ENCODE results near the gene FBXW7. TPM values are rescaled to one million over a fixed set of nuclear protein-coding genes. Genes with fewer than 3 reads are reported as not detected.

Gene FBXW7
- total RNA-seq, 1 experiment from 2014 or later = 23.0 TPM

GRCh38 chr4:152522754-152523153 lies 13.1 kb downstream of the FBXW7 start:
- Histone ChIP-seq H3K4me1 (ENCODE audit: control insufficient read depth in 1 of 2, insufficient read depth in 2 of 2, low read length in 2 of 2) (0 out of 4 replicates have a peak, but pooled peaks cover 0 to 5% of the 10 kb centered on the region in 2 experiments), H3K9ac (ENCODE audit: low read length) (no peak overlapping the region), H3K4me3 (replicated peaks in 1 of 2; ENCODE audit: low read depth in 1 of 2, low read length in 2 of 2) (no peak overlapping the region), H3K27me3 (ENCODE audit: insufficient read depth, low read length) (no peaks in the 10 kb centered on the region), H3K9me3 (ENCODE audit: control insufficient read depth in 1 of 2, insufficient read depth in 1 of 2, low read depth in 1 of 2, low read length in 2 of 2) (no peaks in the 10 kb centered on the region), H3K4me2 (ENCODE audit: low read length) (no peak overlapping the region), H3K9me2 (ENCODE audit: insufficient read depth) (no peaks in the 10 kb centered on the region), H4K20me1 (ENCODE audit: insufficient read depth) (0 out of 2 replicates have a peak, but pooled peaks cover 3% of the 10 kb centered on the region), H2AFZ (ENCODE audit: low read depth, low read length, poor library complexity, severe bottlenecking) (no peak overlapping the region), H3K27ac (ENCODE audit: low read depth, low read length) (no peak overlapping the region), H3K36me3 (ENCODE audit: control insufficient read depth in 1 of 2, insufficient read depth in 2 of 2, low read length in 2 of 2) (no peaks in the 10 kb centered on the region), H3K79me2 (ENCODE audit: insufficient read depth, low read length) (peaks cover 96% of the 10 kb centered on the region)
- ATAC-seq (no peak), DNase-seq (ENCODE audit: low read depth, low spot score) (no peak)
- CTCF ChIA-PET = interaction anchor here (1.1 kb wide), 1 partner anchor 22 kb away, joined by 6 read pairs; no protein-coding TSS in a partner anchor
- no TSS peak for BruUV-seq (replicated peaks)
- TF ChIP-seq SIN3A (IDR thresholded peaks at IDR 0.05; ENCODE audit: low read depth) (no peak), FOSL1 (IDR thresholded peaks at IDR 0.05; ENCODE audit: low read depth) (no peak), TCF7L2 (IDR thresholded peaks at IDR 0.05; ENCODE audit: borderline replicate concordance, extremely low read depth, insufficient read depth, insufficient read length) (no peak), ZBTB33 (IDR thresholded peaks at IDR 0.05; ENCODE audit: extremely low read depth, insufficient replicate concordance, low read length) (no peak), EGR1 (IDR thresholded peaks at IDR 0.05; ENCODE audit: low read depth) (no peak), POLR2AphosphoS5 (IDR thresholded peaks at IDR 0.05; ENCODE audit: low read depth, low read length) (no peak)
- RAD21 ChIA-PET (ENCODE audit: low non-redundant PET in 1 of 2, low total read pairs in 2 of 2, uncharacterized antibody in 2 of 2, unreplicated experiment in 2 of 2) = no interaction called here
- POLR2A ChIA-PET = no interaction called here
- intact Hi-C loops (cut with micrococcal nuclease) = no loop called here

GRCh38 chr4:152522245-152522644 lies 13.6 kb downstream of the FBXW7 start:
- POLR2A ChIA-PET = no interaction called here
- no peaks in the 10 kb centered on the region for H3K36me3 ChIP-seq (ENCODE audit: control insufficient read depth in 1 of 2, insufficient read depth in 2 of 2, low read length in 2 of 2)
- H3K9me3 ChIP-seq (ENCODE audit: control insufficient read depth in 1 of 2, insufficient read depth in 1 of 2, low read depth in 1 of 2, low read length in 2 of 2) = no peaks in the 10 kb centered on the region
- H3K4me1 ChIP-seq (ENCODE audit: control insufficient read depth in 1 of 2, insufficient read depth in 2 of 2, low read length in 2 of 2) = 0 out of 4 replicates have a peak, but pooled peaks cover 0 to 5% of the 10 kb centered on the region in 2 experiments
- CTCF ChIA-PET = interaction anchor here (1.2 kb wide), 1 partner anchor 21 kb away, joined by 8 read pairs; no protein-coding TSS in a partner anchor
- no peak overlapping the region for H3K9ac ChIP-seq (ENCODE audit: low read length)
- intact Hi-C loops (cut with micrococcal nuclease) = no loop called here
- H3K4me2 ChIP-seq (ENCODE audit: low read length) = no peak overlapping the region
- RAD21 ChIA-PET (ENCODE audit: low non-redundant PET in 1 of 2, low total read pairs in 2 of 2, uncharacterized antibody in 2 of 2, unreplicated experiment in 2 of 2) = no interaction called here
- H3K27me3 ChIP-seq (ENCODE audit: insufficient read depth, low read length) = no peaks in the 10 kb centered on the region
- H2AFZ ChIP-seq (ENCODE audit: low read depth, low read length, poor library complexity, severe bottlenecking) = no peak overlapping the region
- H3K4me3 ChIP-seq (replicated peaks in 1 of 2; ENCODE audit: low read depth in 1 of 2, low read length in 2 of 2) = no peak overlapping the region
- no peak overlapping the region for H3K27ac ChIP-seq (ENCODE audit: low read depth, low read length)
- no peaks in the 10 kb centered on the region for H3K9me2 ChIP-seq (ENCODE audit: insufficient read depth)
- ATAC-seq (no peak), DNase-seq (ENCODE audit: low read depth, low spot score) (no peak)
- 0 out of 2 replicates have a peak, but pooled peaks cover 3% of the 10 kb centered on the region for H4K20me1 ChIP-seq (ENCODE audit: insufficient read depth)
- peaks cover 96% of the 10 kb centered on the region for H3K79me2 ChIP-seq (ENCODE audit: insufficient read depth, low read length)
- no TSS peak for BruUV-seq (replicated peaks)
- TF ChIP-seq ZNF274 (IDR thresholded peaks at IDR 0.05; ENCODE audit: low read depth, low read length) (no peak), EGR1 (IDR thresholded peaks at IDR 0.05; ENCODE audit: low read depth) (no peak), YY1 (IDR thresholded peaks at IDR 0.05; ENCODE audit: extremely low read depth, insufficient replicate concordance, low read depth, low read length) (no peak), EZH2phosphoT487 (IDR thresholded peaks at IDR 0.05; ENCODE audit: borderline replicate concordance) (no peak), ZFX (IDR thresholded peaks at IDR 0.05) (no peak), EZH2 (IDR thresholded peaks at IDR 0.05) (no peak), POLR2AphosphoS5 (IDR thresholded peaks at IDR 0.05; ENCODE audit: low read depth, low read length) (no peak), ATF3 (IDR thresholded peaks at IDR 0.05) (no peak), SIN3A (IDR thresholded peaks at IDR 0.05; ENCODE audit: low read depth) (no peak), MAX (IDR thresholded peaks at IDR 0.05) (no peak), SRF (IDR thresholded peaks at IDR 0.05; ENCODE audit: low read depth) (no peak), ZBTB33 (IDR thresholded peaks at IDR 0.05; ENCODE audit: extremely low read depth, insufficient replicate concordance, low read length) (no peak)

All from HCT116 (cell line).